Measurements from ENCODE around the gene PCNX1. TPM values are rescaled to one million over a fixed set of nuclear protein-coding genes. Genes with fewer than 3 reads are reported as not detected.

The PCNX1 gene
- total and polyA plus RNA-seq, 4 donors, result 5.7 to 41.2 (median 18.2) TPM

DNA sequence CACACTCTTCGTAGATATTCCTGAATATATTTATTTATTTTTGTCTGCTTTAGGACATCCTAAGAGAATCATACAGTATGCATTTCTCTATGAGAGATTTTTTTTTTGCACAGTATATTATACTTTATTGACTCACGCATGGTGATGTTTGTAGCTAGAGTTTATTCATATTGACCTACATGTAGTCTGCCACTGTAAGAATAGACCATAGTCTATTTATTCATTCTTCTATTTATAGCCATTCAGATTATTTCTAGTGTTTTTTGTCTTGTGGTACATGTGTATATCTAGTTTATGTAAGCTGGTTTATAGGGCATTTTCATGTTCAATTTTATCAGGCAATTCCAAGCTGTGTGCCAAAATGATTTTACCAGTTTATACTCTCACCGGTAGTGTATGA is 45.2 kb downstream of the PCNX1 start:
- TF ChIP-seq RAD21 (IDR thresholded peaks at IDR 0.05), result no peak
- TF ChIP-seq JUND (IDR thresholded peaks at IDR 0.05), result no peak
- TF ChIP-seq, protein P1, sequence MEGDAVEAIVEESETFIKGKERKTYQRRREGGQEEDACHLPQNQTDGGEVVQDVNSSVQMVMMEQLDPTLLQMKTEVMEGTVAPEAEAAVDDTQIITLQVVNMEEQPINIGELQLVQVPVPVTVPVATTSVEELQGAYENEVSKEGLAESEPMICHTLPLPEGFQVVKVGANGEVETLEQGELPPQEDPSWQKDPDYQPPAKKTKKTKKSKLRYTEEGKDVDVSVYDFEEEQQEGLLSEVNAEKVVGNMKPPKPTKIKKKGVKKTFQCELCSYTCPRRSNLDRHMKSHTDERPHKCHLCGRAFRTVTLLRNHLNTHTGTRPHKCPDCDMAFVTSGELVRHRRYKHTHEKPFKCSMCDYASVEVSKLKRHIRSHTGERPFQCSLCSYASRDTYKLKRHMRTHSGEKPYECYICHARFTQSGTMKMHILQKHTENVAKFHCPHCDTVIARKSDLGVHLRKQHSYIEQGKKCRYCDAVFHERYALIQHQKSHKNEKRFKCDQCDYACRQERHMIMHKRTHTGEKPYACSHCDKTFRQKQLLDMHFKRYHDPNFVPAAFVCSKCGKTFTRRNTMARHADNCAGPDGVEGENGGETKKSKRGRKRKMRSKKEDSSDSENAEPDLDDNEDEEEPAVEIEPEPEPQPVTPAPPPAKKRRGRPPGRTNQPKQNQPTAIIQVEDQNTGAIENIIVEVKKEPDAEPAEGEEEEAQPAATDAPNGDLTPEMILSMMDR (IDR thresholded peaks at IDR 0.05; ENCODE audit: low read depth, low read length, missing input control), result no peak
- TF ChIP-seq MAX (IDR thresholded peaks at IDR 0.05), result no peak
- TF ChIP-seq, protein P2, sequence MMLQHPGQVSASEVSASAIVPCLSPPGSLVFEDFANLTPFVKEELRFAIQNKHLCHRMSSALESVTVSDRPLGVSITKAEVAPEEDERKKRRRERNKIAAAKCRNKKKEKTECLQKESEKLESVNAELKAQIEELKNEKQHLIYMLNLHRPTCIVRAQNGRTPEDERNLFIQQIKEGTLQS (IDR thresholded peaks at IDR 0.05), result no peak
- TF ChIP-seq YY1 (IDR thresholded peaks at IDR 0.05), result no peak
- no peak for TF ChIP-seq SP1 (IDR thresholded peaks at IDR 0.05)
- no peak for TF ChIP-seq GABPA (IDR thresholded peaks at IDR 0.05 in 1 of 2, conservative IDR thresholded peaks at IDR 0.05 in 1 of 2)
- TF ChIP-seq RXRA (IDR thresholded peaks at IDR 0.05), result no peak
- TF ChIP-seq ZBTB33 (IDR thresholded peaks at IDR 0.05), result no peak
- TF ChIP-seq NR2F2 (IDR thresholded peaks at IDR 0.05), result no peak
- no peak for TF ChIP-seq HNF4G (IDR thresholded peaks at IDR 0.05)
- no peak for TF ChIP-seq TAF1 (conservative IDR thresholded peaks at IDR 0.05)
- no peak for TF ChIP-seq FOXA2 (IDR thresholded peaks at IDR 0.05)
- TF ChIP-seq FOXA1 (IDR thresholded peaks at IDR 0.05), result no peak
- TF ChIP-seq EGR1 (IDR thresholded peaks at IDR 0.05; ENCODE audit: low read depth in 2 of 2), result no peak
- TF ChIP-seq REST (IDR thresholded peaks at IDR 0.05), result no peak
- TF ChIP-seq HNF4A (conservative IDR thresholded peaks at IDR 0.05), result no peak
- Histone ChIP-seq H3K27me3 (ENCODE audit: control insufficient read depth in 4 of 4, insufficient read depth in 4 of 4, low read length in 3 of 4) (no peaks in the 10 kb centered on the region), H3K9ac (ENCODE audit: low read depth in 1 of 2, low read length in 2 of 2) (no peak overlapping the region), H3K36me3 (ENCODE audit: control insufficient read depth in 4 of 4, insufficient read depth in 3 of 4, low read depth in 1 of 4, low read length in 3 of 4) (peaks cover 4 to 11% (median 5%) of the 10 kb centered on the region in 4 donors), H3K27ac (ENCODE audit: low read depth in 1 of 2, low read length in 2 of 2) (no peak overlapping the region), H3K4me1 (ENCODE audit: control insufficient read depth in 4 of 4, insufficient read depth in 4 of 4, low read length in 3 of 4) (peaks cover 0 to 17% (median 14%) of the 10 kb centered on the region in 4 donors), H3K9me3 (ENCODE audit: control insufficient read depth in 4 of 4, low read length in 3 of 4) (peaks cover 0 to 2% (median under 1%) of the 10 kb centered on the region in 4 donors), H3K4me3 (ENCODE audit: low read depth in 1 of 3, low read length in 3 of 3) (no peak overlapping the region)
- WGBS, result 94% methylated on average over 3 of the region's 3 CpGs
- no peak for DNase-seq (ENCODE audit: low spot score)

All from liver (tissue), 9 donors.